ENCODE data around the gene DELE1.

GRCh38 chr5:141923448-141924313, at the start of gene DELE1:
- peak in 2 of 4 experiments; percentile 25 to 30 for TF ChIP-seq CTCF (IDR thresholded peaks at IDR 0.05)
- TF ChIP-seq POLR2A (IDR thresholded peaks at IDR 0.05) = peak; percentile 61 to 87
